ENCODE measurements around the gene TOR1AIP2.

TOR1AIP2 gene

DNA sequence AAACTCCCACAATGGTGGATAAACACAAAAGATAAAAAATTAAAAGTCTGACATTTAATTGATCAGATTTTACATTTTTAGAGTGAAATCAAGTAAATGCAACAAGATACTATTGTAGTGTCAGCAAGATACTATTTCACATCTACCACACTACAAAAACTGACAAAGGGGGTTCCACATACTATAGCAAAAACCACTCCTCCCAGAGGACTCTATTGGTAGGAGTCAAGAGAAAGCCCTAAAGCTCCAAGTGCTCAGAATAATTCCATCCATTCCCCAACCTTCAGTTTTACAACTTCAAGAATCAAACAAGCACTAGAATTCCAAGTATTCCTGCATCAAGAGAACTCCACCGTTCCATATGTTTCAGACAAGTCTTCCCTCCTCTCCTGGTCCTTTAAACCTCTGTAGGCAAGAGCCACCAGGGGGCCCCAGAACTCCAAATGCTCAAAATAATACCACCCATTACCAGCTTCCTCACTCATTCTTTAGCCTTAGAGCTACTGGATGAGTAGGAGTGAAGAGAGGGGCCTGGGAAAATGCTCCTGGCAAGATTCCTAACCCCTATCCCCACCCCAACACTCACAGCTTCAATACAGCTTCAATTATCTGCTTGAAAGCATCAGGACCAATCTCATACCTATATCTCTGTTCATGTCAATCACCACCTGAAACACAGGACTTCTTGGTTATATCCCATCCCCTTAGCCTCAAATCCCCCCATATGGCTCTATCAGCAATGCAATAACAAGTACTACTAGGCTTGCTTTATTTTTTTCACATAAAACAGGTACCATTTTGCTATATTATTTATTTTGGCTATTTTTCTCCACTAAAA, 9.9 kb downstream of the TOR1AIP2 start:
- Histone ChIP-seq H3K36me3 (ENCODE audit: low read length) (peaks cover 18% of the 10 kb centered on the region), H3K27ac (ENCODE audit: low read depth, low read length) (no peak overlapping the region), H2AFZ (ENCODE audit: low read depth, low read length, severe bottlenecking) (no peak overlapping the region), H3K79me2 (ENCODE audit: insufficient read depth, low read length) (peaks cover 58% of the 10 kb centered on the region), H3F3A (ENCODE audit: insufficient read depth) (peaks cover 22% of the 10 kb centered on the region), H3K9ac (ENCODE audit: low read length) (no peak overlapping the region), H3K4me2 (ENCODE audit: low read depth, low read length, poor library complexity, severe bottlenecking) (no peak overlapping the region), H3K27me3 (ENCODE audit: low read length) (no peaks in the 10 kb centered on the region), H3K9me3 (ENCODE audit: insufficient read depth, low read length) (no peaks in the 10 kb centered on the region), H3K9me2 (replicated peaks; ENCODE audit: insufficient read depth, low read length) (no peaks in the 10 kb centered on the region), H3K4me3 (ENCODE audit: insufficient read depth, low read length, poor library complexity, severe bottlenecking) (no peak overlapping the region), H4K20me1 (ENCODE audit: low read depth, low read length) (no peaks in the 10 kb centered on the region)
- no peak for TF ChIP-seq EZH2phosphoT487 (conservative IDR thresholded peaks at IDR 0.05; ENCODE audit: low read length)
- TF ChIP-seq, protein P1, sequence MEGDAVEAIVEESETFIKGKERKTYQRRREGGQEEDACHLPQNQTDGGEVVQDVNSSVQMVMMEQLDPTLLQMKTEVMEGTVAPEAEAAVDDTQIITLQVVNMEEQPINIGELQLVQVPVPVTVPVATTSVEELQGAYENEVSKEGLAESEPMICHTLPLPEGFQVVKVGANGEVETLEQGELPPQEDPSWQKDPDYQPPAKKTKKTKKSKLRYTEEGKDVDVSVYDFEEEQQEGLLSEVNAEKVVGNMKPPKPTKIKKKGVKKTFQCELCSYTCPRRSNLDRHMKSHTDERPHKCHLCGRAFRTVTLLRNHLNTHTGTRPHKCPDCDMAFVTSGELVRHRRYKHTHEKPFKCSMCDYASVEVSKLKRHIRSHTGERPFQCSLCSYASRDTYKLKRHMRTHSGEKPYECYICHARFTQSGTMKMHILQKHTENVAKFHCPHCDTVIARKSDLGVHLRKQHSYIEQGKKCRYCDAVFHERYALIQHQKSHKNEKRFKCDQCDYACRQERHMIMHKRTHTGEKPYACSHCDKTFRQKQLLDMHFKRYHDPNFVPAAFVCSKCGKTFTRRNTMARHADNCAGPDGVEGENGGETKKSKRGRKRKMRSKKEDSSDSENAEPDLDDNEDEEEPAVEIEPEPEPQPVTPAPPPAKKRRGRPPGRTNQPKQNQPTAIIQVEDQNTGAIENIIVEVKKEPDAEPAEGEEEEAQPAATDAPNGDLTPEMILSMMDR (IDR thresholded peaks at IDR 0.05; ENCODE audit: insufficient read depth, low read length, poor library complexity, severe bottlenecking): peak; percentile 68

DNA sequence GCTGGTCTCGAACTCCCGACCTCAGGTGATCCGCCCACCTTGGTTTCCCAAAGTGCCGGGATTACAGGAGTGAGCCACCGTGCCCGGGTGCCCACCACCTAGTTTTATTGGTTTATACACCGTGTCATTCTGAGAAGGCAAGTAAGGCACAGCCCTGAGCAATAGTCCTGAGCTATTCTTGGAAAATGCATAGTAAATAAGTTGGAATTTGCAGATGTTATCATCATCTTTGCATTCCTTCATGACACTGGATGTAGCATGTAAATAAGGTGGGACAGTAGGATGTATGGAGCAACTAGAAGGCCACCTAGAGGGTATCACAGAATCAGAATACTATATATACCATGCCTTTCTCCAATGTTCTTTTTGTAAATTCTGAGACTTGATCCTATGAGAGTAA, 11.0 kb downstream of the TOR1AIP2 start:
- H4K20me1 ChIP-seq (ENCODE audit: low read depth, low read length): no peaks in the 10 kb centered on the region
- peaks cover 50% of the 10 kb centered on the region for H3K79me2 ChIP-seq (ENCODE audit: insufficient read depth, low read length)

DNA sequence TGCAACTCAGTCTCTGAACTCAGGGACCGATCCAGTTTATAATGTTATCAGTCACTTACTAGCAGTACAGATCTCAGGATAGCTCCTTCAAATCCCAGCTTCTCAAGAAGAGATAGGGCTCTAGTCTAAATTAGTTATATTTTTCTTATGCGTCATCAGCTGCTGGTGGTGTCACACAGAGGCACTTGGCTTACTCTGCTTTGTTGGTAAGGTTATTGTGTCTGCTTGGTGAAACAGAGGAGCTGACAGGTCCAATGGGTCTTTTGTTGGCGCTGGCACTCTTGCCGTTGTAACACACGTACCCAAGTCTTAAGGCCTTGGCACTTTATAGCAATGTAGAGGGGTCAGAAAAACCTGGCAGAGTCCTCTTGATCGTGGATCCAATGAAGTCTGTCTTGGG, 12.2 kb downstream of the TOR1AIP2 start:
- H3K9me3 ChIP-seq (ENCODE audit: insufficient read depth, low read length): no peaks in the 10 kb centered on the region
- H3K27me3 ChIP-seq (ENCODE audit: low read length): no peaks in the 10 kb centered on the region
- no peak overlapping the region for H3K9ac ChIP-seq (ENCODE audit: low read length)
- no peak overlapping the region for H3K27ac ChIP-seq (ENCODE audit: low read depth, low read length)
- H3K36me3 ChIP-seq (ENCODE audit: low read length): peaks cover 21% of the 10 kb centered on the region; the same call in 1 of the 2 replicates
- H3K4me2 ChIP-seq (ENCODE audit: low read depth, low read length, poor library complexity, severe bottlenecking): no peak overlapping the region
- H3K9me2 ChIP-seq (replicated peaks; ENCODE audit: insufficient read depth, low read length): no peaks in the 10 kb centered on the region
- H3K4me3 ChIP-seq (ENCODE audit: insufficient read depth, low read length, poor library complexity, severe bottlenecking): no peak overlapping the region
- peaks cover 41% of the 10 kb centered on the region for H3K79me2 ChIP-seq (ENCODE audit: insufficient read depth, low read length)
- H4K20me1 ChIP-seq (ENCODE audit: low read depth, low read length): no peaks in the 10 kb centered on the region
- TF ChIP-seq EZH2phosphoT487 (conservative IDR thresholded peaks at IDR 0.05; ENCODE audit: low read length): no peak
- TF ChIP-seq, protein P1 (IDR thresholded peaks at IDR 0.05; ENCODE audit: insufficient read depth, low read length, poor library complexity, severe bottlenecking): no peak
- peaks cover 7% of the 10 kb centered on the region for H3F3A ChIP-seq (ENCODE audit: insufficient read depth)
- no peak overlapping the region for H2AFZ ChIP-seq (ENCODE audit: low read depth, low read length, severe bottlenecking)

More for the DNA sequence above, 11.0 kb downstream of the TOR1AIP2 start:
- Histone ChIP-seq H3K9me3 (ENCODE audit: insufficient read depth, low read length) (no peaks in the 10 kb centered on the region), H3K27me3 (ENCODE audit: low read length) (no peaks in the 10 kb centered on the region), H2AFZ (ENCODE audit: low read depth, low read length, severe bottlenecking) (no peak overlapping the region), H3K36me3 (ENCODE audit: low read length) (peaks cover 21% of the 10 kb centered on the region; the same call in 1 of the 2 replicates), H3K27ac (ENCODE audit: low read depth, low read length) (no peak overlapping the region), H3F3A (ENCODE audit: insufficient read depth) (peaks cover 11% of the 10 kb centered on the region), H3K4me2 (ENCODE audit: low read depth, low read length, poor library complexity, severe bottlenecking) (no peak overlapping the region), H3K4me3 (ENCODE audit: insufficient read depth, low read length, poor library complexity, severe bottlenecking) (no peak overlapping the region), H3K9ac (ENCODE audit: low read length) (no peak overlapping the region), H3K9me2 (replicated peaks; ENCODE audit: insufficient read depth, low read length) (no peaks in the 10 kb centered on the region)
- no peak for TF ChIP-seq EZH2phosphoT487 (conservative IDR thresholded peaks at IDR 0.05; ENCODE audit: low read length)
- TF ChIP-seq, protein P1 (IDR thresholded peaks at IDR 0.05; ENCODE audit: insufficient read depth, low read length, poor library complexity, severe bottlenecking): no peak

Data from SU-DHL-6 (cell line).